ENCODE data around the gene MAPKAPK2.
"Not testable (repeated sequence)": the region's sequence is repeated elsewhere in the genome, so short reads cannot be mapped to it uniquely, and the experiment has no call there.

The MAPKAPK2 gene

DNA sequence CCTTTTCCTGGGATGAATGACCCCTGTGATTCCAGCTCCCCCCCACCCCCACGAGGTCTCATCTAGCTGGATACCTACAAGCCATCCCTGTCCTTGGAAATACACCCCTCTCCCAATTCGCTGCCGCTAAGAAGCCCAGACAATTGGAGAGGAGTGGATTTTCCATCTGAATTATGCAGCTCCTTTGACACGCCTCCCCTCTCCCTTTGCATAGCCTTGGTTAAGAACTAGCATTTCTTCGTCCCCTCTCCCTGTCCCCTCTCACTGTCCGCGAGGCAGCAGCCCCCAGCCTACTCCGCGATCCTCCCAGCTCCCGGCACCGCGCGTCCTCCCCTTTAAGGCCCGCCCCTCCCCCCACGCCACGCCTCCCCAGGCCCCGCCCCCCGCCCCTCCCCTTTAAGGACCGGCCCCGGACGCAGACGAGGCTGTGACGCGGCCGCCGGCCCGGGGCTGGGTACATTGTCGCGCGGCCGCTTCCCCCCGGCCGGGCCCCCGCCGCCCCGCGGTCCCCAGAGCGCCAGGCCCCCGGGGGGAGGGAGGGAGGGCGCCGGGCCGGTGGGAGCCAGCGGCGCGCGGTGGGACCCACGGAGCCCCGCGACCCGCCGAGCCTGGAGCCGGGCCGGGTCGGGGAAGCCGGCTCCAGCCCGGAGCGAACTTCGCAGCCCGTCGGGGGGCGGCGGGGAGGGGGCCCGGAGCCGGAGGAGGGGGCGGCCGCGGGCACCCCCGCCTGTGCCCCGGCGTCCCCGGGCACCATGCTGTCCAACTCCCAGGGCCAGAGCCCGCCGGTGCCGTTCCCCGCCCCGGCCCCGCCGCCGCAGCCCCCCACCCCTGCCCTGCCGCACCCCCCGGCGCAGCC lies at the start of gene MAPKAPK2:
Gene MAPKAPK2, plus strand, starts transcription at position 428 of the 856 bp plus-strand sequence. Its CDS starts 325 bp downstream, at position 753.
- DNase-seq (ENCODE audit: low read depth): peak; percentile 64

DNA sequence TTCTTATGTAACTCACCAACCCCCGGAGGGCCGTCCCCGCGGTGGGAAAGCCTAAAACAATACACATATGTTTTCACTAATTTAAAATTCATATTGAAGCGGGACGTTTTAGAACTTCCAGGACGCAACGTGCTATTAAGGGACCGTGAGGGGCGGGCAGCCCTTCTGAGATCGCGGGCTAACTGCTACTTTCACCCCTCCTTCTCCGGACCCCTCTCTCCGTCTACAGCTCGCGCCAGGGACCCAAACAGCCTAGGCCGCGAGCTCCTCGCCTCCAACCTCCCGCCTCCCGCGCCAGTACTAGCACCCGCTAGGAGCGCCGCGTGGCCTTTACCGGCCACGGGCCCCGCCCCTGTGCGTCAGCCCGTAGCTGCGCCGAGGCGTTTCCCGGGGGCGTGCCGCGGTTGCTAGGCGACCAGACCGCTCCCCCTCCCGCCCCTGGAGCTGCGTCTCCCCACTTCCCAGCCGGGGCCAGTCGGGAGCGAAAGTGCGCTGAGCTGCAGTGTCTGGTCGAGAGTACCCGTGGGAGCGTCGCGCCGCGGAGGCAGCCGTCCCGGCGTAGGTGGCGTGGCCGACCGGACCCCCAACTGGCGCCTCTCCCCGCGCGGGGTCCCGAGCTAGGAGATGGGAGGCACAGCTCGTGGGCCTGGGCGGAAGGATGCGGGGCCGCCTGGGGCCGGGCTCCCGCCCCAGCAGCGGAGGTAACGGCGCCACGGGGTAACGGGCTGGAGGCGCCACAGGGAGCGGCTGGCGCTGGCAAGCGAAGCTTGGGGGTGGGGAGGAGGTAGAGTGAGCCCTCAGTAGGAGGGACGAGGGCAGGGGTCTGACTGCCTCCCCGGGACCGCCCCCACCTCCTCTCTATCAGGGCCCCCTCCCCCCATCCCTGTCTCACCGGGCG lies 49.4 kb upstream of the MAPKAPK2 start, which contains the start of gene DYRK3:
Gene DYRK3, plus strand, starts transcription at position 457 of the 898 bp plus-strand sequence. Its CDS starts 168 bp downstream, at position 625.
- peak; percentile 90 for DNase-seq (ENCODE audit: low read depth)

DNA sequence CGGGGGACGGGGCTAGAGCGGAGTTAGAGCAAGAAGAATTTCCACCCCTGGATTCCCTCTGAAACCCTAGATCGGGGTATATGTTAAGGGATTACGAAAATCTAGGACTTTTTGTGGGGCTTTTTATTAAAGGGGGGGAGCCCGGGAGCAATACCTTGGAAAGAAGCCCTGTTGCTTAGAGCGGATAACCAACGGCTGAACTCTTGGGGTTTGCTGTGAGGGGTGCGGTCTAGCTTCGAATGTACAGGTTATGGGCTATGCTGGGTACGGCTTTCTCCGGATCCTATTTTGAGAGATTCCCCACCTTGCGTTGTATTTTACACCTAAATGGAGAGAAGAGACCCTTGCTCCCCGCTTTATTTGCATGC lies 48.7 kb upstream of the MAPKAPK2 start:
- DNase-seq (ENCODE audit: low read depth): no peak

DNA sequence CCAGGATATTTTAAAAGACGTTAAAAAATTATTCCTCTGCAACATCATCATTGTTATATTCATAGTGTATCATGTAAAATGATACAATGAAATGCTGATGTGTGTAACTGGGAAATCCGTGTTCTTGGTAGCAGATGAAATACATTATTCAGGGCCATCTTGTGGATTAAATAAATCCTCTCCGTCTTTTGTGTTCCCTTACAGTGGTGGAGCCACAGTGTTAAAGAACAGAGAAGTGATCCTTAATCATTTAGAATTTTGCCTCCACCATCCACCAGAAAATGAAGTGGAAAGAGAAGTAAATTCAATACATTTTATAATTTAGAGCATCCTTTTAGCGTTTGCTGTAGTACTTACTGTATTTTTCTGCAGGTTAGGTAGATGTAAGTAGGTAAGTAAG lies 48.0 kb upstream of the MAPKAPK2 start:
- no peak for DNase-seq (ENCODE audit: low read depth)

DNA sequence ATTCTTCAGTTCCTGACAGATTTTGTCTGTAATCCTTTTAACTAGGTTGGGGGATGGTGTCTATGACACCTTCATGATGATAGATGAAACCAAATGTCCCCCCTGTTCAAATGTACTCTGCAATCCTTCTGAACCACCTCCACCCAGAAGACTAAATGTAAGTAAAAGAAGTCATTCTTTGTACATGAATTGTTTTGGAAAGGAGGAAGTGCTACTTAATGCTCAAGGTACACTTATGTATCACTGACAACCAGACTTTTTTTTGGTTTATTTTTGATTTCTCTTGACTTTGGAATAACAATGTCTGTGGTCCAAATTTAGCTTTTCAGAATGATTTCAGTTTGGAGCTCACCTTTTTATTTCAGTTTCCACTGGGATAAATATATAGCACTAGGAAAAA lies 47.1 kb upstream of the MAPKAPK2 start:
- no peak for DNase-seq (ENCODE audit: low read depth)

DNA sequence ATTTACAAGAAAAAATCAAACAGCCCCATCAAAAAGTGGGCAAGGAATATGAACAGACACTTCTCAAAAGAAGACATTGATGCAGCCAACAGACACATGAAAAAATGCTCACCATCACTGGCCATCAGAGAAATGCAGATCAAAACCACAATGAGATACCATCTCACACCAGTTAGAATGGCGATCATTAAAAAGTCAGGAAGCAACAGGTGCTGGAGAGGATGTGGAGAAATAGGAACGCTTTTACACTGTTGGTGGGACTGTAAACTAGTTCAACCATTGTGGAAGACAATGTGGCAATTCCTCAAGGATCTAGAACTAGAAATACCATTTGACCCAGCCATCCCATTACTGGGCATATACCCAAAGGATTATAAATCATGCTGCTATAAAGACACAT lies 42.6 kb upstream of the MAPKAPK2 start:
- not testable (repeated sequence) for DNase-seq (ENCODE audit: low read depth)

DNA sequence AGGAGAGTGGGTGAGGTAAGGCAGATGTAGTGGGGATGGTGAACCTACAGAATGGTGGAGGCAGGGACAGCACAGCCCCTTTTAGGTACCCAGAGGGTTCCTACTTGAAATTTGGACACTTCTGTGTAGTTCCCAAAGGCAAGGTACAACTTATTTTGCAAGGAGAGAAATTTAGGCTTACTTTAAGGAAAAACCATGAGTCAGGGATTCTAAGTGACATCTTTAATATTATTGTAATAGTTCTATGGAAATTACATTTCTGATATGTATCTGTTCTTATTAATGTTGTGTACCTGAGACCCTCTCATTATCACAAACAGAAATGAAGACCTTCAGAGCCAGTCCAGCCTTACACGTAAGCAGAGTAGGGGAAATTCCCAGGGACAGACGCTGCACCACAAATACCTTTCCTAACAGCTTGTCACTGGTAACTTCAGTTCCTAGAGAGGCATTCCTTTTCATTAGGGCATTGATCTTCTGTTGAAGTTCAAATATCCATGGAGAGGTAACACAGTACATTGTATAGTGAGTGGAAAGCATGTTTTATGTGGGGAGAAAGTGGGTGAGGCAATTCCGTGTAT lies 41.5 kb upstream of the MAPKAPK2 start:
- DNase-seq (ENCODE audit: low read depth): no peak

DNA sequence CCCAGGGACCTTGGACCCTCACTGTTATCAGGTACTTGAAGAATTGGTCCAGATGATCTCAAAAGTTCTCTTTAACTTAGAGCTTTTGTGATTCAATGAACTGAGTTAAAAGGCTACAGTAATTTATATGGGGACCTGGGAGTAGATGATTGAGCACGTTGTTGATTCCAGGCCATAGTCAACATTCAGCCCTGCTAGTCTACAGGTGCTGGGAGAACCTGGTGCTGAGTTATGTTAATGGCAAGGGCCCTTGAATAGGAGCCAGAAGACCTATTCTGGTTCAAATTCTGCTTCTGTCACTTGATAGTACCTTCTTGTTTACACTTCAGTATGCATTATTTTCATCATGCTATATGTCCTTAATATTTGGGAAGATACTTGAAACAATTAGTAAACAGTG lies 38.2 kb upstream of the MAPKAPK2 start:
- DNase-seq (ENCODE audit: low read depth): no peak

DNA sequence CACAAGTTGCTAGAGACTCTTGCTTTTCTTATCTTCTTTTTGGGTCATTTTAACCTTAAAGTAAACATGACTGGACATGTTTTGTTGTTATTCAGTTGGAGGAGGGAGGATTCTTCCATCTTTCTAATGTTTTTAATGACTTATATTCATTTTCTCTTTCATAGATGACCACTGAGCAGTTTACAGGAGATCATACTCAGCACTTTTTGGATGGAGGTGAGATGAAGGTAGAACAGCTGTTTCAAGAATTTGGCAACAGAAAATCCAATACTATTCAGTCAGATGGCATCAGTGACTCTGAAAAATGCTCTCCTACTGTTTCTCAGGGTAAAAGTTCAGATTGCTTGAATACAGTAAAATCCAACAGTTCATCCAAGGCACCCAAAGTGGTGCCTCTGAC lies 37.5 kb upstream of the MAPKAPK2 start:
- DNase-seq (ENCODE audit: low read depth): no peak

DNA sequence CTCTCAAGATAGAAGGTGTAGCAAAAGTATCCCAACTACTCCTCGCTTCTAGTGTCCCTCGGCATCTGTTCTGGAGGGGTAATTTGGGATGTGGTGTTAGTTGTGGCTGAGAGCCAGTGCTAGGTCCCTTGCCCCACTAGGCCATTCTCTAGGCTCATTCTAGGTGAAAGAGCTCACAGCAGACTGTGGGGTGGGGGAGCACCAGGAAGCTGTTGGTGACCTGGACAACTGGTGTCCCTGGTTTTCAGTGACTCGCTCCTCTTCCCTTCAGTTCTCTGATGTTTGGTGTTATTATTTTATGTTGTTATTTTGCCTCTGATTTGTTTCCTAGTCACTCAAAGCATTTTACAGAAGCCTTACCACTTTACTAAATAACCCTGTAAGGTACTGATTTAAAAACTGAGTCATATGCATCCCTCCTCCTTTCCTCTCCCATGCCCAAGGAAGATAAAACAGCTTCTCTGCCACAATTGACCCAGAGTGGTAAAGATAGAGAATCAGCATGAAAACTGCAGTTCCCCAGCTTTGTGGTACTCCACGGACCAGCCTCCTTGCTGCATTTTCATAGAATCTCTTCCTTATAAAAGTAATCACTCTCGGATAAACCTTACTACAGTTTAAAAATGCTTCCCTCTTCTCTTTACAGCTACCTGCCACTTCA lies 35.3 kb upstream of the MAPKAPK2 start:
- no peak for DNase-seq (ENCODE audit: low read depth)

DNA sequence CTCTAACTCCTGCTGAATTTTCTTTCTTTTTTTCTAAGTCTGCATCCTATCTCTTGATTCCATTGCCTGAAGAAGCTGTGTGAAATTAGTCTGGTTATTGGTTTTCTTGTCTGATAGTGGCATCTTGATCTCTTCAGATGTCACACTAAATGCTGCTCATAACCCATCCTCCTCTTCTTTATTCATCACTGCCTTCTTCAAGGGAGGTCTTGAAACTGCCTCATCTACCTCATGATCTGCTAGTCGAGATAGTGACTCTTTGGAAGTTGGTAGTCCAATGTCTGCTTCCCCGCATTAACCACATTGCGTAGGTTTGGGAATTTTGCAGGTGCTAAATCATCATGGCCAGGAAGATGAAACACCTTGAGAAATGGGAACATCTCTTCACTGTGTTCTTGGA lies 33.7 kb upstream of the MAPKAPK2 start:
- no peak for DNase-seq (ENCODE audit: low read depth)

DNA sequence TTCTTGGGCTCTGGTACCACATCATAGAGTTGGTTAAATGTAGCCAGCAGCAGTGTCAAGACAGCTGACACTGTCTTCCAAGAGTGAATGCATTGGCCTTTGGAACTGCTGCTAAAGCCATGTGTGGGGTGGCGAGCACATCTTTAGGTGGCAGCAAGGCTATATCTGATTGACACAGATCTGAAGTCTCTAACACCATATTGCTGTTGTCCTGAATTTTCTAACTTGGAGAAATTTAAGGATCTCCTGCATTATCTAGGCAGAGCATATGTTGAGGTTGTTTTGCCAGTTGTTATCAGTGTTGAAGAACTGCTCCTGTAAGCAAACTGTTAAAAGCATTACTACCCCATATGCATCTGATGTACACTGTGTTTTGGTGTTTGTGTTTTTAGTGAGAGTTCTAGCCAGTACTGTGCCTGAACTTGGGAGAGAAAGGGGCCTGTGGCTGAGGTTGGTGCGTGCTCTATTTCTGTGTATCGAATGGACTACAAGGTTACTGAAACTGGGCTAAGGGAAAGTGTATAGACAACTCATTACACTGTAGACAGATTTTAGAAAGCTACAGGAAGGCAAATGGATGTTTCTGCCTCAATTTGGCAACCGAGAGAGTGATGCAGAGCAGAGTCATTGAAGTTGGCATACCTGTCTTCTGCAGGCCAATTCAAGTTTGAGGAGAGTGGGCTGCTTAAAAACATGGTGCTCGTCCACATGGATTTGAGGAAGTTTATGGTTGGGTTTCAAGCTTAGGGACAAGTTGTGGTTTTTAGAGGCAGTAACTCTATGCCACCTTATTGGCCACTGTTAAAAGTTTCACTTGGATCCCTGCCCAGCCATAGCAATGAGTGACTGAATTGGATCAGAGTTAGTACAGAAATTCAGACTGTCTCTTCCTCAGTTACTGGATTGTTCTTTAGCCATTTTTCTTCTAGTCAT lies 32.5 kb upstream of the MAPKAPK2 start:
- no peak for DNase-seq (ENCODE audit: low read depth)

DNA sequence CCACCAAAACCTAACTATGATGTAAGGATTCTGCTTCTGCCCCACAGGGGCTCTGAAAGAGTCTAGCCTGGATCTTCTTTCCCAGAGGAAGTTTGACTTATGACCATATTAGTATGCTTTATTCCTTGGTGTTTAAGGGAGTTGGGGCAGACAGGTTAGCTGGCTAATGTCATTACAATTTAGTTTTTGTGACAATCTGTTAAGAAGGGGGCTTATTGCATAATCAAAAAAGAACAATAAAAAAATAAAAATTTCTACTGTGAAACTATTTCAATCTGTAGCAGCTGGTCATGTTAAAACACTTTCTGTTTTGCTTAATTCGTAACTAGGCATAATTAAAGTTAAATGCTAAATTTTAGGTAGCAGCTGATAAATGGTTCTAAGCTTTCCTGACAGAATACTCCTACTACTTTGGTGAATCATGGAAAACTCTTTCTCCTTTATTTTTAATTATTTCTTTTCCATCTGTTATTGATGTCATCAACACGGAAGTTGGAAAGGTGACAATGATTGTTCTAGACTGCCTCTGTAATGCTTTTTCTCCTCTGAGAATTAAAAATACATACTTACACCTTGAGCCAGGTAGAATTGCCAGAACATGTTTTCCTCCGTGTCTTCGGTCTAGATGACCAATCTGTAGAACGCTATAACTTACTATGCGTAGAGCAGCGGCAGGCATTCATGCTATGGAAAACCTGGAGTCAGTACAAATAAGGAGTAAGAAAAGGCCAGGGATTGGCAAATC lies 30.8 kb upstream of the MAPKAPK2 start:
- DNase-seq (ENCODE audit: low read depth): no peak

DNA sequence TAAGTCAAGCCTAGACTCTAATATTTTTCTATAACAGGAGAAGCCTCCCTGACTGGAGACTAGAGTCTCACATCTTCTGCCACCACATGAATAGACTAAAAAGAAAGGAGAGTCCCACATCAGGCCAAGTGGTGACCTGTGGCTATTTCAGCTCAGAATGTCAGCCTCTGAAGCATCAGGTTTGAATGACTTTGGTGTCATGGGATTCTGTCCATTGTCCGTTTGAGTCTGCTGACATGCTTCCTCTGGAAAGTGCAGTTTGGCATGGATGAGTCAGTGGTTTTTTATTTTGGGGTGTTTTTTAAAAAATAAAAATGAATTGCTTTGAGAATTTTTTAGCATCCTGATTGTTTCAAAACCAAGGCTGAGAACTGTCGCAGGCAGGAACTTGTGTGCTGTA lies 29.9 kb upstream of the MAPKAPK2 start:
- DNase-seq (ENCODE audit: low read depth): no peak

DNA sequence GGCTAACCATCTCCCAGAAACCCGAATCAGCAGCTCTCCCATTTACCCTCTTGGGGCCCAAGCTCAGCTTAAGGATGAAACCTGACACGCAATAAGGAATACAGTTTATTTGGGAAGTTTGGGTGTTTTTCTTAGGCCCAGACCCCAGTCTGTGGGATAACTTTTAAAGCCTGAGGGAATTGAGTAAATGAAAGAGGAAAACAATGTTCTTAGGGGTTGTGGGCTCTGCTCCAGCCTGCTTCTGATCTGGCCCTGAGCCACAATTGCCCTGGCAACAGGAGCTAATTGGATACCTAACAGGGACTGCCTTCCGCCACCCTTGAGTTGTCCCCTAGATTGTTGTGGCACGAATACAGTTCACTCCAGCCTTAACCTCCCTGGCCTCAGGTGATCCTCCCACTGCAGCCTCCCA lies 29.2 kb upstream of the MAPKAPK2 start:
- no peak for DNase-seq (ENCODE audit: low read depth)

DNA sequence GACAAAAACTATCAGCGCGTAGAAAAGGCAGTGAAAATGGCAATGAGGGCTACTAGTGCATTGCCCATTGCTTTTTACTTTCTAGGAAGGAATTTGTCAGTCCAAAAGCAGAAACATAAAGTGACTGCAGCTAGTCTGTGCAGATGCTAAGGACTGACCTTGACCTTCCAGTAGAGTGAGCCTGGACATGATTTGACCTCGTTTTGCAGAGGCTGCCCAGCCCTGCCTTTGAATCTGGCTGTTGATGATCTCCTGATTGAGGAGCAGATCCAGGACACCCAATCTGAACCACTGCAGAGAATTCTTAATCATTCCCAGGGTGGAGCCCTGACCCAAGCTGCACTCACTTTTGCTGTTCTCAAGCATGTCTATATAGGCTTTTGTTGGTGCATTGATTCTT lies 27.8 kb upstream of the MAPKAPK2 start:
- DNase-seq (ENCODE audit: low read depth): no peak

DNA sequence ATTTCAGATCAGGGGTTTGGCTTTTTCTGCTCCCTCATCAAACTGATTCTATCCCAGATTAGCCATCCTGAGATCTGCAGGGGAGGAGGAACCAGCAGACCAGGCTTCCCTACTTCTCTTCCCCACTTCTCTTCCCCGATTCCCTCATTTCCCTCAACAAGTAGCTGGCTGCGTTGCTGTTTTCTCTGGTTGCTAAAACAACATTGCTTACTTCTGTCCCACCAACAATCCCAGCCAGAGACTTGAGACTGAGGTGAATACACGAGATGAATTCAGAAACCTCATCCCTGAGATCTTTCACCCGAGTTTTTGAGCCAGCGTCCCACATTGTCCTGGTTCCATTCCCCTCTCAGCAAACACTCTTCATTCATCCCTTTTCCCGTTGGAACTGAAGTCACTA lies 27.0 kb upstream of the MAPKAPK2 start:
- no peak for DNase-seq (ENCODE audit: low read depth)

DNA sequence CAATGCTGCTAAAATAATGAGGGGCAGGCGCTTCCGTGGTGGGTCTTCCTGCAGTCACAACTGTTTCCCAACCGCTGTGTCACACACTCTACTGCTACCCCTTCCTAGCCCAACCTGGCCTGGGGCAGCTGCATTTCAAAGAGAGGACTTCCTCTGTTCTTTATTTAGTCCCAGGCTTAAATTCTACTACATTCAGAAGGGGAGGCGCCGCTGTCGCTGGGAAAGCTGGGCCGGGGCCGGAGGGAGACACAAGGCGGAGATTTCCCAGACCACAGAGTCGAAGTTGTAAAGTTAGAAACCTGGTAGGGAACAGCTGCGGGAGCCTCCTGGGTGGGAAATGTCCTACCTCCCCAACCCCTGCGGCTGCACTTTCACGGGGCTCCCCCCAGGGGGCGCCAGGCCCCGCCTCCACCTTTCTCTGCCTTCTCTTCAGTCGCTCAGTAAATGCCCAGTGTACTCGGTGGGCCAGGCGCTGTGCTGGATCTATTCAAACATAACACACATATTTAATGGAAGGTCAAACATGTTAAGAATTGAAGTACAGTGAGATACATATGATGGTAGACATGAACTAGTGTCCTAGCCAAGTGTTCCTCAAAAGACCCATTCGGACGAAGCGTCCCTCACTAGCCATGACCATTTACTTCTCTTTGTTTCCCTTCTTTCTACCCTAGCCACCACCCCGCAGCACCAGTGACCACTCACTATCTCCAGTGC lies 26.3 kb upstream of the MAPKAPK2 start:
- peak; percentile 45 for DNase-seq (ENCODE audit: low read depth)

DNA sequence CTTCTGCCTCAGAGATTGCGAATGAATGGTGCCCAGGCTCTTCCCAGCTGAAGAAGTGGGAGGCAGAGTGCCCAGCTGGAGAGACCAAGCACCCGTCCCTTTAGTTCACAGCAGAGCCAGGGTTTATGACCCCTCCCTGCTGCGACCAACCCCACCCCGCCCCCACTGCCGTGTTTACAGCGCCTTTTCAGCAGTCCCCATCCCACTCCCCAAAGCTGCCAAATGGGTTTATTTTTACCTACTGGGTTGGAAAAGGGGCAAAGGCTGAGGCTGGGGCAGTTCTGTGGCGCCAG lies 25.8 kb upstream of the MAPKAPK2 start:
- no peak for DNase-seq (ENCODE audit: low read depth)

DNA sequence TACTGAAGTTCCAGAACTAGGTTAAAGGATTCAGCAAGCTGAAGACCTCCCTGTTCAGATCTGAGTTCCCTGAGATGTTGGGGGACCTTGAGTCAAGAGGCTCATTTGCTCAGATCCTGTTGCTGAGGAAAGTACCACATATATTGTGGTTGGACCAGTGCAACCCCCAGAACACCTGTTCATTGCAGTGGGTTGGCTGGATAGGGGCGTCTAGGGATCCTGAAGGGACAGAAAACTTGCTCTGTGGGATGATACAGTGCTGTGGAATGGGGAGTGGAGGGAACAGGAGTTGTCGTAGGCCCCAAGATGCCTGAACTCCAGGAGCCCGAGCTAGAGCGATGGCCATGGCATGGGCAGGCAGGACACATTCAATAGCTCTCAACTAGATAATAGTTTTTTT lies 24.6 kb upstream of the MAPKAPK2 start:
- no peak for DNase-seq (ENCODE audit: low read depth)

Measured in activated T-cell treated with anti-CD3 and anti-CD28 coated beads for 24 hours (primary cell).